ENCODE results near the gene EEPD1. TPM values are rescaled to one million over a fixed set of nuclear protein-coding genes. Genes with fewer than 3 reads are reported as not detected.
"Not testable (repeated sequence)": the region's sequence is repeated elsewhere in the genome, so short reads cannot be mapped to it uniquely, and the experiment has no call there.

The EEPD1 gene
- total and polyA plus RNA-seq, 5 donors from 2014 or later: 9.2 to 24.4 (median 11.1) TPM

GRCh38 chr7:36119005-36119706 lies 33.9 kb upstream of the EEPD1 start:
- Histone ChIP-seq H3K27ac (ENCODE audit: insufficient read depth, low read length, poor library complexity, severe bottlenecking) (no peak overlapping the region), H3K4me1 (ENCODE audit: control insufficient read depth, insufficient read depth, low read length, poor library complexity, severe bottlenecking) (peaks cover 25% of the 10 kb centered on the region), H3K9me3 (ENCODE audit: control insufficient read depth in 2 of 2, low read length in 2 of 2) (peaks cover 0 to 3% of the 10 kb centered on the region in 2 experiments), H3K36me3 (ENCODE audit: control insufficient read depth, insufficient read depth, low read length) (no peaks in the 10 kb centered on the region), H3K27me3 (ENCODE audit: control insufficient read depth, insufficient read depth, low read length) (no peaks in the 10 kb centered on the region), H3K4me3 (ENCODE audit: low read depth, low read length) (no peak overlapping the region)
- Mint-ChIP-seq H3K4me3 (no peak overlapping the region), H3K4me1 (peaks cover 9 to 32% (median 21%) of the 10 kb centered on the region in 4 donors), H3K36me3 (peaks cover 3% of the 10 kb centered on the region), H3K27ac (no peak overlapping the region), H3K27me3 (peaks cover 17% of the 10 kb centered on the region), H3K9me3 (peaks cover 0 to 15% (median 5%) of the 10 kb centered on the region in 7 donors)
- ATAC-seq (ENCODE audit: low read depth in 2 of 2) (no peak), DNase-seq (no peak)

DNA sequence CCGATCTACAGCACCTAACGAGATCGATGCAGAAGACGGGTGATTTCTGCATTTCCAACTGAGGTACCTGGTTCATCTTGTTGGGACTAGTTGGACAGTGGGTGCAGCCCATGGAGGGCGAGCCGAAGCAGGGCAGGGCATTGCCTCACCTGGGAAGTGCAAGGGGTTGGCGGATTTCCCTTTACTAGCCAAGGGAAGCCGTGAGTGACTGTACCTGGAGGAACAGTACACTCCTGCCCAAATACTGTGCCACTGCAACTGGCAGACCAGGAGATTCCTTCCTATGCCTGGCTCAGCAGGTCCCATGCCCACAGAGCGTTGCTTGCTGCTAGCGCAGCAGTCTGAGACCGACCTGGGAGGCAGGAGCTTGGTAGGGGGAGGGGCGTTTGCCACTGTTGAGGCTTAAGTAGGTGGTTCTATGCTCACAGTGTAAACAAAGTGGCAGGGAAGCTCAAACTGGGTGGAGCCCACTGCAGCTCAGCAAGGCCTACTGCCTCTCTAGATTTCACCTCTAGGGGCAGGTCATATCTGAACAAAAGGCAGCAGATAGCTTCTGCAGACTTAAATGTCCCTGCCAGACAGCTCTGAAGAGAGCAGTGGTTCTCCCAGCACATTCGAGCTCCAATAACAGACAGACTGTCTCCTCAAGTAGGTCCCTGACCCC lies 32.9 kb upstream of the EEPD1 start:
- H3K27me3 Mint-ChIP-seq: peaks cover 17% of the 10 kb centered on the region
- not testable (repeated sequence) for H3K36me3 ChIP-seq (ENCODE audit: control insufficient read depth, insufficient read depth, low read length); H3K4me3 Mint-ChIP-seq; H3K36me3 Mint-ChIP-seq; DNase-seq; H3K27me3 ChIP-seq (ENCODE audit: control insufficient read depth, insufficient read depth, low read length); ATAC-seq (ENCODE audit: low read depth in 2 of 2); H3K27ac ChIP-seq (ENCODE audit: insufficient read depth, low read length, poor library complexity, severe bottlenecking); H3K9me3 ChIP-seq (ENCODE audit: control insufficient read depth in 2 of 2, low read length in 2 of 2); H3K4me3 ChIP-seq (ENCODE audit: low read depth, low read length)
- peaks cover 0 to 17% (median 6%) of the 10 kb centered on the region in 7 donors for H3K9me3 Mint-ChIP-seq
- H3K27ac Mint-ChIP-seq: peak overlapping the region in 1 of 3 donors; percentile 29
- H3K4me1 ChIP-seq (ENCODE audit: control insufficient read depth, insufficient read depth, low read length, poor library complexity, severe bottlenecking): peaks cover 23% of the 10 kb centered on the region
- peaks cover 9 to 25% (median 20%) of the 10 kb centered on the region in 4 donors for H3K4me1 Mint-ChIP-seq

- not testable (repeated sequence) for ATAC-seq (ENCODE audit: low read depth in 2 of 2); H3K27ac Mint-ChIP-seq; H3K4me3 Mint-ChIP-seq; DNase-seq; H3K27me3 ChIP-seq (ENCODE audit: control insufficient read depth, insufficient read depth, low read length); H3K27ac ChIP-seq (ENCODE audit: insufficient read depth, low read length, poor library complexity, severe bottlenecking); H3K36me3 Mint-ChIP-seq; H3K4me1 ChIP-seq (ENCODE audit: control insufficient read depth, insufficient read depth, low read length, poor library complexity, severe bottlenecking); H3K36me3 ChIP-seq (ENCODE audit: control insufficient read depth, insufficient read depth, low read length); H3K4me3 ChIP-seq (ENCODE audit: low read depth, low read length); H3K9me3 ChIP-seq (ENCODE audit: control insufficient read depth in 2 of 2, low read length in 2 of 2)
- H3K9me3 Mint-ChIP-seq: peaks cover 0 to 19% (median 6%) of the 10 kb centered on the region in 7 donors
- peaks cover 12% of the 10 kb centered on the region for H3K27me3 Mint-ChIP-seq
- H3K4me1 Mint-ChIP-seq: peaks cover 0 to 12% (median 0%) of the 10 kb centered on the region in 4 donors
Measured at GRCh38 chr7:36125630-36126029, 27.4 kb upstream of the EEPD1 start.

DNA sequence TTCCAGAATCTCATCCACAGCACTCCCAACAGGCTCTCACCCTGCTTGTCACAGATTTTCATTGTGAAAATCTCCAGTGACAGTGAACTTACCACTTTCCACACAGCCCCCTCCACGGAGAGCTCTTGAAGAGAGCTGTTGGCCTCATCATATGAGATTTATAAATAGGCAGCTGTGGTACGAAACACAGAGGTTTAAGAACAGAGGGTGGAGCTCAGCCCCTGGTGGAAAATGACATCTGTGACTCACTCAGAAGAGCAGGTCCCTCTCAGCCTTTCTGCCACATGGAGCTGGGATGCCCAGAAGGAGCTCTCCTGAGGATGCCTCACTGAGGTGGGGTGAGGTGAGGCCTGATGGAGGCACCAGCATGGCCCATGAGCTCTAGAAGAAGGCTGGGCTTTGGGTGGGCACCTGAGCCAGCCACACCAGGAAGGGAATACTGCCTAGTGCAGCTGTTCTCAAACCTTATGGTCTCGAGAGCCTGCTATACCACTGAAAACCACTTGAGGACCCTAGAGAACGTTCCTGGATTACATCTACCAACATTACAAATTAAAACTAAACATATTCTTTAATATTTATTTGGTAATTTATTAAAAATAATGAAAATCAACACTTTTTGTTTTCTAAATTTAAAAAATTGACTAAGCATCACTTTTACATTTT lies 25.8 kb upstream of the EEPD1 start:
- H3K4me3 ChIP-seq (ENCODE audit: low read depth, low read length): no peak overlapping the region
- H3K27me3 ChIP-seq (ENCODE audit: control insufficient read depth, insufficient read depth, low read length): no peaks in the 10 kb centered on the region
- Mint-ChIP-seq H3K36me3 (peaks cover 5% of the 10 kb centered on the region), H3K9me3 (peaks cover 0 to 11% (median 5%) of the 10 kb centered on the region in 7 donors), H3K27ac (no peak overlapping the region), H3K4me1 (peaks cover 0 to 14% (median 0%) of the 10 kb centered on the region in 4 donors), H3K4me3 (no peak overlapping the region), H3K27me3 (peaks cover 3% of the 10 kb centered on the region)
- H3K4me1 ChIP-seq (ENCODE audit: control insufficient read depth, insufficient read depth, low read length, poor library complexity, severe bottlenecking): no peaks in the 10 kb centered on the region
- H3K27ac ChIP-seq (ENCODE audit: insufficient read depth, low read length, poor library complexity, severe bottlenecking): no peak overlapping the region
- H3K9me3 ChIP-seq (ENCODE audit: control insufficient read depth in 2 of 2, low read length in 2 of 2): no peaks in the 10 kb centered on the region
- ATAC-seq (ENCODE audit: low read depth in 2 of 2) (no peak), DNase-seq (no peak)
- no peaks in the 10 kb centered on the region for H3K36me3 ChIP-seq (ENCODE audit: control insufficient read depth, insufficient read depth, low read length)

GRCh38 chr7:36128448-36129047 lies 24.5 kb upstream of the EEPD1 start:
- Histone ChIP-seq H3K27ac (ENCODE audit: insufficient read depth, low read length, poor library complexity, severe bottlenecking) (no peak overlapping the region), H3K36me3 (ENCODE audit: control insufficient read depth, insufficient read depth, low read length) (no peaks in the 10 kb centered on the region), H3K27me3 (ENCODE audit: control insufficient read depth, insufficient read depth, low read length) (no peaks in the 10 kb centered on the region), H3K4me1 (ENCODE audit: control insufficient read depth, insufficient read depth, low read length, poor library complexity, severe bottlenecking) (no peaks in the 10 kb centered on the region), H3K4me3 (ENCODE audit: low read depth, low read length) (no peak overlapping the region), H3K9me3 (ENCODE audit: control insufficient read depth in 2 of 2, low read length in 2 of 2) (no peaks in the 10 kb centered on the region)
- Mint-ChIP-seq H3K9me3 (peaks cover 0 to 6% (median 3%) of the 10 kb centered on the region in 7 donors), H3K36me3 (peaks cover 5% of the 10 kb centered on the region), H3K4me3 (no peak overlapping the region), H3K27ac (no peak overlapping the region), H3K27me3 (peaks cover 4% of the 10 kb centered on the region), H3K4me1 (peaks cover 0 to 14% (median 0%) of the 10 kb centered on the region in 4 donors)
- ATAC-seq (ENCODE audit: low read depth in 2 of 2) (no peak), DNase-seq (no peak)

- Mint-ChIP-seq H3K27me3 (peaks cover 5% of the 10 kb centered on the region), H3K4me1 (peaks cover 0 to 14% (median 0%) of the 10 kb centered on the region in 4 donors), H3K36me3 (peaks cover 3% of the 10 kb centered on the region), H3K9me3 (peaks cover 0 to 4% (median 2%) of the 10 kb centered on the region in 7 donors), H3K4me3 (no peak overlapping the region), H3K27ac (no peak overlapping the region)
- Histone ChIP-seq H3K27ac (ENCODE audit: insufficient read depth, low read length, poor library complexity, severe bottlenecking) (no peak overlapping the region), H3K27me3 (ENCODE audit: control insufficient read depth, insufficient read depth, low read length) (no peaks in the 10 kb centered on the region), H3K4me3 (ENCODE audit: low read depth, low read length) (no peak overlapping the region), H3K4me1 (ENCODE audit: control insufficient read depth, insufficient read depth, low read length, poor library complexity, severe bottlenecking) (no peaks in the 10 kb centered on the region), H3K9me3 (ENCODE audit: control insufficient read depth in 2 of 2, low read length in 2 of 2) (no peaks in the 10 kb centered on the region), H3K36me3 (ENCODE audit: control insufficient read depth, insufficient read depth, low read length) (no peaks in the 10 kb centered on the region)
- DNase-seq (no peak), ATAC-seq (ENCODE audit: low read depth in 2 of 2) (no peak)
Measured at GRCh38 chr7:36129048-36129534, 24.0 kb upstream of the EEPD1 start.

- H3K9me3 Mint-ChIP-seq: peaks cover 0 to 3% (median 0%) of the 10 kb centered on the region in 7 donors
- no peak for DNase-seq
- no peak for ATAC-seq (ENCODE audit: low read depth in 2 of 2)
- H3K4me1 Mint-ChIP-seq: peaks cover 0 to 14% (median 0%) of the 10 kb centered on the region in 4 donors
- Histone ChIP-seq H3K27me3 (ENCODE audit: control insufficient read depth, insufficient read depth, low read length) (no peaks in the 10 kb centered on the region), H3K36me3 (ENCODE audit: control insufficient read depth, insufficient read depth, low read length) (no peaks in the 10 kb centered on the region), H3K27ac (ENCODE audit: insufficient read depth, low read length, poor library complexity, severe bottlenecking) (no peak overlapping the region), H3K4me3 (ENCODE audit: low read depth, low read length) (no peak overlapping the region), H3K4me1 (ENCODE audit: control insufficient read depth, insufficient read depth, low read length, poor library complexity, severe bottlenecking) (no peaks in the 10 kb centered on the region), H3K9me3 (ENCODE audit: control insufficient read depth in 2 of 2, low read length in 2 of 2) (no peaks in the 10 kb centered on the region)
- no peak overlapping the region for H3K4me3 Mint-ChIP-seq
- no peak overlapping the region for H3K27ac Mint-ChIP-seq
- H3K27me3 Mint-ChIP-seq: peaks cover 11% of the 10 kb centered on the region
- no peaks in the 10 kb centered on the region for H3K36me3 Mint-ChIP-seq
Measured at GRCh38 chr7:36130236-36130945, 22.7 kb upstream of the EEPD1 start.
